HG02763 (cell line): Measurements from ENCODE around the gene MAML1.
"Not testable (repeated sequence)": the region's sequence is repeated elsewhere in the genome, so short reads cannot be mapped to it uniquely, and the experiment has no call there.

Experiments used
- ATAC-seq: cut with Tn5 transposase; IDR thresholded peaks from one replicate; pipeline ENCODE4 v1.9.1; 2021; ENCODE audit warnings: mild to moderate bottlenecking, moderate library complexity; ENCODE audit not compliant: unreplicated experiment

Gene MAML1

DNA sequence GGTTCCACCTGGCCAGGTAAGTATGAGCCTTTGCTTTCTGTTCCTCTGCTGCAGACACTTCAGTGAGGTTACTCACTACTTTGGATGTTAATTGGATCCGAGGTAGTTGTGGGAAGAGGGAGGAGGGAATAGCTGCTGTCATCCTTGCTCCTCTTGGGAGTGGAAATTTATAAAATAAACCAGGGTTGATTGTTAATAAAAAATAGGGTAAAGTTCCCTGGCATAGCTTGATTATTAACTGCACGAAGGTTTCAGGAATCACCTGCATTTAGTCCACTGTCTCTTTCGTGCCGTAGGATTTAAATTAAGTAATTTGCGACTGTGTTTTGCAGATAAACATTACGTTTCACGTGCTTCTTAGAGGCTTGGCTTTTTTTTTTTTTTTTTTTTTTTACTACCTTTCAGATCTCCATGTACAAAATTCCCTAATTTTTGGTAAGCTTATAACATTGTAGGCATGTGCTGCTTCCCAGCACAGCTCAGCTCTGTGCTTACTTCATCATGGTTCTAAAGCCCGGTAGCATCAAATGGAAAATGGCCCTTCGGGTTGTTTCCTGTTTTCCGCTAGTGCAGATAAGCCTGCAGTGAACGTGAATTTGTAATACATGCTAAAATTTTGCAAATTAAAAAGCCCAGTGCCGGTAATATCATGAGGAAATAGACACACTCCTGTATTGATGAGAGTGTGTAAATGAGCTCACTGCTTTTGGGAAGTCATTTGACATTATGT, 34.3 kb downstream of the MAML1 start:
- no peak for ATAC-seq

DNA sequence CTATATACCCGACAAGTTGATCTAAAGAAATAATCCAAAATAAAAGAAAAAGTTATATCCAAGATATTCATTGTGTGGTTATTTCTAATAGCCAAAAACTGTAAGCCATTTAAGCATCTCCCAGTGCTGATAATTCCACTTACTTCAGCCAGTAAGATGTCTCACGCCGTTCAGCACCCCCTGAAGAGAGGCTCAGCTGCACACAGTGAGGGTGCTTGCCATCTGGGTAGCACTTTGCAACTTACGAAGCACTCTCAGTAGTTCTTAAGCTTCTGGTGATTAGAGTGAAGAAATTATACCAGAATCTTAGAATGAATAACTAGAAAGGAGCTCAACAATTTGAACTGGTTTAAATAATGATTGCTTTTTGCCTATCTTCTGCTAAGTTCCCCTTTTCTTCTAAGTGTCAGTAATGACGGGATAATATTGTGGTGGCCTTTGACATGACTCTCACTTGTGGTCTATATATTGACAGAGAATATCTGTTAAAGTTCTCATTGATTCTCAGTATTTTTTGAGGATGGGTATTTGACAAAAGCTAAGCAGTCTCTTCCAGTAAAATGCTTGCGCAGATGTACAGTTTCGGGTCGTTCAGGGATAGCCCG, 35.0 kb downstream of the MAML1 start:
- ATAC-seq = no peak

- ATAC-seq = no peak
These were observed 35.9 kb downstream of the MAML1 start for GRCh38 chr5:179768326-179769085.

- ATAC-seq = no peak
These were observed 36.6 kb downstream of the MAML1 start for GRCh38 chr5:179769271-179769670.

DNA sequence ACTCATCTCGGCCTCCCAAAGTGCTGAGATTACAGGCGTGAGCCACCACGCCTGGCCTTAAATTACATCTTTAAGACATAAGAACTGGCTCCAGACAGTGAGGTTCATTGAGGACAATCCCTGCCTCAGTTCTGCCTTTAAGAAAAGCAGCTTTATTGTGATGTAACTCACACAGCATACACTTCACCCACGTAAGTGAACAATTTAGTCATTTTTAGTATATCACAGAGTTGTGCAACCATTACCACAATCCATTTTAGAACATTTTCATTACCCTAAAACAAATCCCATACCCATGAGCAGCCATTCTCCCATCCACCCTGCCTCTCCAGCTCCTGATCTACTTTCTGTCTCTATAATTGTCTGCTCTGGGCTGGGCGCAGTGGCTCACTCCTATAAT, 37.2 kb downstream of the MAML1 start:
- no peak for ATAC-seq

- ATAC-seq = no peak
These were observed 38.8 kb downstream of the MAML1 start for GRCh38 chr5:179771311-179771895.

DNA sequence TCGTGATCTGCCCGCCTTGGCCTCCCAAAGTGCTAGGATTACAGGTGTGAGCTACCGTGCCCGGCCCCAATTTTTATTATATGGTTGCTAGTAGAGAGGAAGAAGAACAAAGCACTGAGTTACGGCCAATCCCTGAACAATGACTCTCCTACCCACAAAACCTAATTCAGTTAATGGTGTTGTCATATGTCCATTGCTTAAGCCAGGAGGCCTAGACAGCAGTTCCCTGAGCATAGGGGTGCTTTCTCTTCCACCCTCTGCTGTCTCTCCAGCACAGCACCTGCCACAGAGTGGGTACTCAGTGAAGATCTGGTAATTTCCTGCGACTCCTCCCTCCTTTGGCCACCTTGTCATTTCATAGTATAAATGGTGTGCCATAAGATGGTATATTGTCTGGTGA, 39.7 kb downstream of the MAML1 start:
- ATAC-seq = no peak

GRCh38 chr5:179773686-179774040, 41.0 kb downstream of the MAML1 start:
- ATAC-seq = no peak

DNA sequence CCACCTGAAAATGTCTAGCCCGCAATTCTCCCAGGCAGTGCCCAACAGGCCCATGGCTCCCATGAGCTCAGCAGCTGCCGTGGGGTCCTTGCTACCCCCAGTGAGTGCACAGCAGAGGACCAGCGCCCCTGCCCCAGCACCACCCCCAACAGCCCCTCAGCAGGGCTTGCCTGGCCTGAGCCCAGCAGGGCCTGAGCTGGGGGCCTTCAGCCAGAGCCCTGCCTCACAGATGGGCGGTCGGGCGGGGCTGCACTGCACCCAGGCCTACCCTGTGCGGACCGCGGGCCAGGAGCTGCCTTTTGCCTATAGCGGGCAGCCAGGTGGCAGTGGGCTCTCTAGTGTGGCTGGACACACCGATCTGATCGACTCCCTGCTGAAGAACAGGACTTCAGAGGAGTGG, 41.8 kb downstream of the MAML1 start:
- ATAC-seq = no peak

- ATAC-seq = no peak
These were observed 43.9 kb downstream of the MAML1 start for GRCh38 chr5:179776411-179776938.

DNA sequence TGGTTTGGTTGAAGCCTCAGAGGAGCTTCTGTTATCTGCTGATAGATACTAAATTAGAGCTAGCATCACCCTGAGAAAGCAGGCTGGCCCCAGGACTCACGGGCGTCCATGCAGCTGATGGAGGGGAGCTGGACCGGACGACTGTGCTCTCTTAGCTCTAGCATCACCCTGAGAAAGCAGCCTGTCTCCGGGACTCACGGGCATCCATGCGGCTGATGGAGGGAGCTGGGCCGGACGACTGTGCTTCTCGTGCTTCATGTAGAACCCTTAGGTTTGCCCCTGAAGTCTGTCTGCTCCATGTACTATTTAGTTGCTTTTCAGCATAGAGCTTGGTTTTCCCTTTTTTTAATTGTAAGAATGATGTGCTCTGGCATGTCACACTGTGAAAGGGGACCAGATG, 44.8 kb downstream of the MAML1 start:
- ATAC-seq = no peak

- no peak for ATAC-seq
These were observed 45.3 kb downstream of the MAML1 start for GRCh38 chr5:179777909-179778308.

DNA sequence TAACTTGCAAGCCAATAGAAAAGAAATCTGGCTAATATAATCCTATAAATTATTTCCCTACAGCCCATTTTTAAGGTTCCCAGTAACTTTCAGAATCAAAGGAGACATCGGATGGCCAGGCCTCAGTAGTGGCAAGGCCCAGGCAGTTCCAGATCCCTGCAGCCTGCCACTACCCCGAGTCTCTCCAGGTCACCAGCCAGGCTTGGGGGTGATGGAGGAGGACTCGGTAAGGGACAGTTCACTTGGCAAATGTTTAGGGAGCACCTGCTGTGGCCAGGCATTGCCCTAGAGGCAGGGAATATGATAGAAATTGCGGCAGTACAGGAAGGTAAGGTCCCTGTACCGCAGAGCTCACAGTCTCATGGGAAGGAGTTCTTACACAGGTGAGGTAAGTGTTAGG, 46.0 kb downstream of the MAML1 start:
- no peak for ATAC-seq

DNA sequence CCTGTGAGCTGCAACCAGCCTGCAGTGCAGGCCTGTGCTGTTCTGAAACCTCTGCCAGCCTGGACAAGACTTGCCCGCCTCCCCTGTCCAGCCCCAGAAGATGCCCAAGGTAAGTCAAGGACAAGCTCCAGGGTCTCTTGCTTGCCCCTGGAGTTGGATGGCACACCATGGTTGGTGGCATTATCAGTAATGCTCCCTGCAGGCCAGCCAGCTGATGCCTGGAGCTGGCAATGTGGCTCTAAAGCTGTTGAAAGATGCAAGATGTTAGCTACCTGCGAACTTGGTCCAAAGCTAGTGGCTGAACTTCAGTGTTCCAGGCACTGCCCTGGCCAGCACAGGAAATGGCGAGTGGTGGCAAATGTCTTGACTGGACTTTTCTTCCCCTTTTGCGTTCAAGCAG, 47.2 kb downstream of the MAML1 start:
- ATAC-seq = no peak

DNA sequence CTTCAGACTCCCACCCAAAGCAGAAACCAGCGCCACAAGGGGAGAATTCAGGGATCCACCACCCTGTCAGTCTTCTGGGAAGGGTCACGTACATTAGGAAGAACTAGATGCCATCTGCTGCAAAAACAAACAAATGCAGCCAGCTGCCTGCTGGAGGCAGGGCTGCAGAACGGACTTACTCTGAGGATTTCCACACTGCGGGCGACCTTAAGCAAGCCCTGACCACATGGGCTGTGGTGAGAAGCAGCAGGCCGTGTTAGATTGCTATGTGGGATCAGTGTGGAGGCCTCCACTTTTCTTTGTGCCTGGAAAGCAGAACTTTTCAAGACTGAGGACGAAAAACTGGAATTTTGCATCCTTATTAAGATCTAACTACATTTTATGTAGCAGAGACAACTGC, 47.7 kb downstream of the MAML1 start:
- ATAC-seq = no peak

DNA sequence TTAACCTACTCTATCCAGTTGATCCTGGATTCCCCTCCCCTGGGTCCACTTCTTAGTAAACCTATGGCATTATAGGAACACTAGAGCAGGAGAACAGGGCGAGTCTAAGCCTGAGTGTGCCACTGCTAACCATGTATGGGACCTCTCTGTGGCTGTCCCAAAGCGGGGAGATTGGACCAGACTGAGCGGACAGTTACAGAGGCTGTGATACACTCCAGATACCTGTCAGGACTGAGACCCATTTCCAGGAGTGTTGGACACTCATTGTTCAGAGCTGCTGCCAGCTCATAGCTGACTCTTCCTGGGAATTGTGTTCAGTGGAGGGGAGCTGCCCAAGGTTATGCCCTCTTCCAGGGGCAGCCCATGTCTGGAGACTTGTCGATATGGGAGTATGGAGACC, 49.2 kb downstream of the MAML1 start:
- ATAC-seq = no peak

GRCh38 chr5:179783128-179783527, 50.5 kb downstream of the MAML1 start:
- no peak for ATAC-seq

- ATAC-seq = no peak
These were observed 54.2 kb downstream of the MAML1 start for GRCh38 chr5:179786861-179787260.

DNA sequence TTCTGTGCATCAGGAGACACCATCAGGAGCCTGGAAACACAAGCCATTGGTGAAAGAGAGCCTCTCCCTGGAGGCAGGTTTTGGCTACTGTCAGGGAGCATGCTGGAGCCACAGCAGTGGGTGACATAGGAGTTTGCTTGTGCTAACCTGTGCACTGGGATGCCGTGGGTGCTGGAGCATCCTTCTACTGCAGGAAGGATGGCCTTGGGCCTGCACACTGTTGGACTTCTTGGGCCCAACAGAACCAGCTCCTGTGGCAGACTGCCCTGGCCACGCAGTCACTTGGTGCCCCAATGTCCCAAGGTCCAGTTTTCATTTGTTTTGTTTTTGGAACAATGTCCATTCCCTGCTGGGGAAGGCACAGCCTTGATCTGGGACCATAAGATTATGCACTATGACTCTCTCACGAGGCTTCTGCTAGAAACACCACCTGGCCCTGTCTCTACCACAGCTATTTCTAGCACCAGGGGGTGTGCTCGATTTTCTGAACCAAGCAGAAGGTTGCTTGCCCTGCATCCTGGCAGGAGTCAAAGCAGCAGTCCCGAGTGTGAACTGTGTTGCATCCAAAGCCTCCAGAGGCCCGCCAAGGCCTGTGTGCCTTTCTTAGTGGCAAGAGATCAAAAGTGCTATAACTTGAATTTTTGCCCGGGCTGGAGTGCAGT, 55.7 kb downstream of the MAML1 start:
- no peak for ATAC-seq

DNA sequence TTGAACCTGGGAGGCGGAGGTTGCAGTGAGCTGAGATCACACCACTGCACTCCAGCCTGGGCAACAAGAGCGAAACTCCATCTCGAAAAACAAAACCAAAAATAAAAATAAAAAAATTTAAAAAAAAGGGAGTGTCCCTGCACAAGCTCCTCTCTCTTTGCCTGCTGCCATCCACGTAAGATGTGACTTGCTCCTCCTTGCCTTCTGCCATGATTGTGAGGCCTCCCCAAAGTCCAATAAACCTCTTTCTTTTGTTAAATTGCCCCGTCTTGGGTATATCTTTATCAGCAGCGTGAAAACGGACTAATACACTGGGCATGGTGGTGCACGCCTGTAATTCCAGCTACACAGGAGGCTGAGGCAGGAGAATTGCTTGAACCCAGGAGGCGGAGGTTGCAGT, 56.7 kb downstream of the MAML1 start:
- not testable (repeated sequence) for ATAC-seq
